Body of pancreas (tissue), 4 donors: ENCODE measurements around the gene STYK1. TPM values are rescaled to one million over a fixed set of nuclear protein-coding genes. Genes with fewer than 3 reads are reported as not detected.

ENCODE experiments used
- ATAC-seq: fragments of 150-250 bp; one replicate; pipeline ENCODE4 v1.9.1; 2016
- DNase-seq, 4 donors: peaks; one replicate each; pipeline ENCODE4 v3.0.0-alpha.2; 2019
- H3K27ac ChIP-seq, 4 donors: fragments of 200-600 bp; sonication (generic); 1 replicate in 3 of 4; 2 replicates in 1 of 4; pipeline versions ENCODE4 v1.5.1 to v1.6.1; 2016 to 2019; ENCODE audit warnings: mild to moderate bottlenecking in 1 of 4, mixed read lengths in 1 of 4, moderate library complexity in 1 of 4
- H3K27me3 ChIP-seq, 2 donors: fragments of 200-600 bp; sonication (generic); one replicate each; pipeline ENCODE4 v1.6.0; 2016; ENCODE audit warnings: mild to moderate bottlenecking in 1 of 2
- H3K36me3 ChIP-seq, 2 donors: fragments of 200-600 bp; sonication (generic); replicated peaks in 1 of 2; 2 replicates each; pipeline ENCODE4 v1.5.1; 2016; ENCODE audit warnings: low read depth in 2 of 2; ENCODE audit not compliant: insufficient read depth in 1 of 2
- H3K4me1 ChIP-seq: fragments of 200-600 bp; sonication (generic); one replicate; pipeline ENCODE4 v1.6.0; 2016
- H3K4me3 ChIP-seq, 2 donors: fragments of 200-600 bp; sonication (generic); 1 replicate in 1 of 2; 2 replicates in 1 of 2; pipeline ENCODE4 v1.5.1; 2016 to 2019
- H3K9me3 ChIP-seq, 3 donors: fragments of 200-600 bp; sonication (generic); 1 replicate in 2 of 3; 2 replicates in 1 of 3; pipeline ENCODE4 v1.5.1; 2016
- POLR2A ChIP-seq, 3 donors: fragments of 450-650 bp; IDR thresholded peaks; one replicate each; pipeline ENCODE4 v1.6.1; 2016; ENCODE audit warnings: antibody characterized with exemption in 3 of 3, mild to moderate bottlenecking in 2 of 3
- WGBS, 2 donors: methylation state at CpG; one replicate each; pipeline ENCODE4 v1.1.5; 2017; 5-methylcytosine and 5-hydroxymethylcytosine counted together
- intact Hi-C: fragments of 100-400 bp; cut with DNase I; formaldehyde crosslinking; loops from one replicate; pipeline ENCODE4 v1.15.1; 2023
- total RNA-seq, 2 donors: library from RNA; depleted of rRNA; stranded (reverse); fragments of >200 nt; gene quantifications; one replicate each; pipeline ENCODE4 v1.1.0, GENCODE V29; 2016
- TF ChIP-seq, protein P1 (sequence below), 7 experiments: fragments of 450-650 bp in 4 of 7; fragments of 200-600 bp in 3 of 7; sonication (generic) in 3 of 7; IDR thresholded peaks; one replicate each; pipeline ENCODE4 v1.5.1; 2016 to 2019; ENCODE audit warnings: antibody characterized with exemption in 7 of 7

STYK1 gene, protein sequence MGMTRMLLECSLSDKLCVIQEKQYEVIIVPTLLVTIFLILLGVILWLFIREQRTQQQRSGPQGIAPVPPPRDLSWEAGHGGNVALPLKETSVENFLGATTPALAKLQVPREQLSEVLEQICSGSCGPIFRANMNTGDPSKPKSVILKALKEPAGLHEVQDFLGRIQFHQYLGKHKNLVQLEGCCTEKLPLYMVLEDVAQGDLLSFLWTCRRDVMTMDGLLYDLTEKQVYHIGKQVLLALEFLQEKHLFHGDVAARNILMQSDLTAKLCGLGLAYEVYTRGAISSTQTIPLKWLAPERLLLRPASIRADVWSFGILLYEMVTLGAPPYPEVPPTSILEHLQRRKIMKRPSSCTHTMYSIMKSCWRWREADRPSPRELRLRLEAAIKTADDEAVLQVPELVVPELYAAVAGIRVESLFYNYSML
- total RNA-seq, result under 1 TPM in 1 of 2 donors, not detected in 1; 0.26 TPM

DNA sequence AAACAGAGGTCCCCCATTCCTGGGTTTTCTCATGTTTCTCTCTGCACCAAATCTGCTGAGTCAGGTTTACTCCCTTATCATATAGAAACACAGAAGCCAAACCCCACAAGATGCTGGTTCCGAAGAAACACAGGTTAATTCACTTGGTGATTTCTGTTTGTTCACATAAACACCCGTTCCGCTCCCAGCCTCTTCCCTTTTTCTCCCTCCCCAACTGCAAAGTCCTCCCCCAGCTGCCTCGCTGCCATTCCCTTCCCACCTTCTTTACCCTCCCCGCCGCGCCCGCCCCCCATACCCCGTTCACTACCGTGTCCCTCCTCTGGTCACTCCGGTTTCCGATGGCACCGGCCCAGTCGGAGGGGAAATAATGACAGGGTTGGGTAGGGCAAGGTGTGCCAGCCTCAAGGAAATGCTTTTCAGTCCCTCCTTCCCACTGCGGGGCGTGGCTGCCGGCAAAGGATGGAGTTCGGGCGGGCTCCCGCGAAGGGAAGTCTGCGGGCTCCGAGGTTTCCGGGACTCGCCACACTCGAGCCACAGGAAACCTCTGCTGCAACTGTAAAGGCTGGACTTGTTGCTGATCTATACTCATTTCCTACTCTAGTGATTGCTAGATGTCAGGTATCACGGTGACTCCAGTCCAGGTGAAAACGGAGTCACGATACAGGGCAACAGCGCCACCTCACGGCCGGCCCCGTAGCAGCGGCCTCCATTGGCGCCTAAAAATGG is at the start of gene STYK1:
STYK1 (minus strand) TSS at position 394 of the 726 bp plus-strand sequence. CDS start 39,434 bp downstream, outside the sequence.
- TF ChIP-seq POLR2A (IDR thresholded peaks at IDR 0.05), result no peak
- TF ChIP-seq, protein P1, sequence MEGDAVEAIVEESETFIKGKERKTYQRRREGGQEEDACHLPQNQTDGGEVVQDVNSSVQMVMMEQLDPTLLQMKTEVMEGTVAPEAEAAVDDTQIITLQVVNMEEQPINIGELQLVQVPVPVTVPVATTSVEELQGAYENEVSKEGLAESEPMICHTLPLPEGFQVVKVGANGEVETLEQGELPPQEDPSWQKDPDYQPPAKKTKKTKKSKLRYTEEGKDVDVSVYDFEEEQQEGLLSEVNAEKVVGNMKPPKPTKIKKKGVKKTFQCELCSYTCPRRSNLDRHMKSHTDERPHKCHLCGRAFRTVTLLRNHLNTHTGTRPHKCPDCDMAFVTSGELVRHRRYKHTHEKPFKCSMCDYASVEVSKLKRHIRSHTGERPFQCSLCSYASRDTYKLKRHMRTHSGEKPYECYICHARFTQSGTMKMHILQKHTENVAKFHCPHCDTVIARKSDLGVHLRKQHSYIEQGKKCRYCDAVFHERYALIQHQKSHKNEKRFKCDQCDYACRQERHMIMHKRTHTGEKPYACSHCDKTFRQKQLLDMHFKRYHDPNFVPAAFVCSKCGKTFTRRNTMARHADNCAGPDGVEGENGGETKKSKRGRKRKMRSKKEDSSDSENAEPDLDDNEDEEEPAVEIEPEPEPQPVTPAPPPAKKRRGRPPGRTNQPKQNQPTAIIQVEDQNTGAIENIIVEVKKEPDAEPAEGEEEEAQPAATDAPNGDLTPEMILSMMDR (IDR thresholded peaks at IDR 0.05), result peak; percentile 72 to 85 (median 79)
- peak within 1 kb of the TSS in 1 of 2 donors; percentile 2 for H3K4me3 ChIP-seq
- no peaks in the 10 kb centered on the region for H3K36me3 ChIP-seq
- 1% methylated on average over 26 to 35 of the region's 35 CpGs for WGBS, 2 donors
- intact Hi-C loops, result no loop called here
- H3K27me3 ChIP-seq, result no peaks in the 10 kb centered on the region
- peaks cover 11% of the 10 kb centered on the region for H3K4me1 ChIP-seq
- no peak within 1 kb of the TSS for H3K27ac ChIP-seq
- peak; percentile 71 for ATAC-seq
- DNase-seq, result peak; percentile 51 to 73 (median 60)
- no peaks in the 10 kb centered on the region for H3K9me3 ChIP-seq

DNA sequence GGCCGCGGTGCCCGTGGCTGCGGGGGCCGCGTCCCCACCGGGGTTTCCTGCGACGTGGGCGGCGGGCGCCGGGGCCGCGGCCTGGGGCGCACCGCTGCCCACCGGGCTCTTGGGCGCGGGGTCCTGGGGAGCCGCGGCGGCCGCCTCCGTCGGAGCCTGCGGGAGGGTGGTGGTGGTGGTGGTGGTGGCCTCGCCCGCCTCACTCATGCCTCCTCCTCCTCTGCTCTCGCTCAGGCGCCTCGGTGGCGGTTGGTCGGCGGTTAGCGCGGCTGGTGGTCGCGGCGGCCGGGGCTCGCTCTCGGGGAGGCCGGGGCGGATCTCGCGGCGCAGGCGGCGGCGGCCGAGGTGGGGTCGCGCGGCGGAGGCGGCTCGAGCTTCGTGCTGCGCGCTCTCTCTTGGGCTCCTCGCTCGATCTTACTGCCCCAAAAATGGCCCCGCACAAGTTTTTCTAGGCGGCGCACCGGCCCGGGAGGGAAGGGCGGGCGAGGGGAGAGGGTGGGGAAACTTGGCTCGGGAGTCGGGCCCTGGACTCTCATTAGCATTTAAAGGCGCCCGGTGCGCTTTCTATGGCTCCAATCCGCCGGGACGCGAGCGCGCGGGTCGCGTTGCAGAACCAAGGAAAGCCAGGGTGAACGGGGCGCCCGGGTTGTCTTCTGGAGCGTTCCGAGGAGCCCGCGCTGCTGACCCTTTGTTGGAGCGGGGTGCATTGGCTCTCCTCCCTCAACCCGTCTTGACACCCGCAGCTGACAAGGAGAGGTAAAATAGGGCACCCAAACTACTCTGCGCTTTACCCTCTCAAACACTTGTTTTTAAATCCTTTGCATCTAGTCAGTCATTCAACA is 49.3 kb upstream of the STYK1 start, which contains the start of gene YBX3:
YBX3 (minus strand) TSS at position 419 of the 842 bp plus-strand sequence; CDS start at position 207, 212 bp downstream.
- TF ChIP-seq POLR2A (IDR thresholded peaks at IDR 0.05), result peak; percentile 79 to 89 (median 80)
- TF ChIP-seq, protein P1 (IDR thresholded peaks at IDR 0.05), result peak in 1 of 7 experiments; percentile 3
- Histone ChIP-seq H3K4me1 (peaks cover 42% of the 10 kb centered on the region), H3K9me3 (no peaks in the 10 kb centered on the region), H3K27ac (peak within 1 kb of the TSS; percentile 94 to 99 (median 96)), H3K27me3 (no peaks in the 10 kb centered on the region), H3K36me3 (no peaks in the 10 kb centered on the region), H3K4me3 (peak within 1 kb of the TSS; percentile 59 to 61)
- ATAC-seq (peak; percentile 75), DNase-seq (peak; percentile 90 to 94 (median 92))
- intact Hi-C loops, result no loop called here
- WGBS, 2 donors, result 1% methylated on average over 9 to 64 of the region's 95 CpGs

DNA sequence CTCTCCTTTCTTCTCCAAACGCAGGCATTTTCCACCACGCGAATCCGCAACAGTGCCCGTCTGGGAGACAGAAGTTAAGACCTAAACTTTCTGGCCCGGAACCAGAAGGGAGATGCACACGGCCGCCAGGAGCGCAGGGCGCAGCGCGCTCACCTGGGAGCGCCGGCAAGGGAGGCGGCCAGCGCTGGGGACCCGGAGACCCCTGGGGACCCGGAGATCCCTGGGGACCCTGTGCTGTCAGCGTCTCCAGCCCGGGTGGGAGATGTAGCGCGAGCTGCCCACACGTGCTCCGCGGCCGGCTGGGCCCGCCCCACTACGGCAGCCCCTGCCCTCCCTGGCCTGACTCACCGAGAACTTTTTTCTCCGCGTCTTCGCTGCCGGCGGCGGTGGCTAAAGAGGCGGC is 48.7 kb upstream of the STYK1 start:
- Histone ChIP-seq H3K4me1 (peaks cover 48% of the 10 kb centered on the region), H3K27me3 (no peaks in the 10 kb centered on the region), H3K9me3 (no peaks in the 10 kb centered on the region), H3K4me3 (peak overlapping the region; percentile 59 to 61), H3K27ac (peak overlapping the region; percentile 94 to 99 (median 96)), H3K36me3 (no peaks in the 10 kb centered on the region)
- ATAC-seq (peak; percentile 38), DNase-seq (peak; percentile 55 to 66 (median 60))
- intact Hi-C loops, result no loop called here
- 0% methylated on average over 10 to 35 of the region's 36 CpGs for WGBS, 2 donors
- TF ChIP-seq POLR2A (IDR thresholded peaks at IDR 0.05), result peak; percentile 10 to 69 (median 63)
- TF ChIP-seq, protein P1 (IDR thresholded peaks at IDR 0.05), result peak in 5 of 7 experiments; percentile 6 to 47 (median 42)

DNA sequence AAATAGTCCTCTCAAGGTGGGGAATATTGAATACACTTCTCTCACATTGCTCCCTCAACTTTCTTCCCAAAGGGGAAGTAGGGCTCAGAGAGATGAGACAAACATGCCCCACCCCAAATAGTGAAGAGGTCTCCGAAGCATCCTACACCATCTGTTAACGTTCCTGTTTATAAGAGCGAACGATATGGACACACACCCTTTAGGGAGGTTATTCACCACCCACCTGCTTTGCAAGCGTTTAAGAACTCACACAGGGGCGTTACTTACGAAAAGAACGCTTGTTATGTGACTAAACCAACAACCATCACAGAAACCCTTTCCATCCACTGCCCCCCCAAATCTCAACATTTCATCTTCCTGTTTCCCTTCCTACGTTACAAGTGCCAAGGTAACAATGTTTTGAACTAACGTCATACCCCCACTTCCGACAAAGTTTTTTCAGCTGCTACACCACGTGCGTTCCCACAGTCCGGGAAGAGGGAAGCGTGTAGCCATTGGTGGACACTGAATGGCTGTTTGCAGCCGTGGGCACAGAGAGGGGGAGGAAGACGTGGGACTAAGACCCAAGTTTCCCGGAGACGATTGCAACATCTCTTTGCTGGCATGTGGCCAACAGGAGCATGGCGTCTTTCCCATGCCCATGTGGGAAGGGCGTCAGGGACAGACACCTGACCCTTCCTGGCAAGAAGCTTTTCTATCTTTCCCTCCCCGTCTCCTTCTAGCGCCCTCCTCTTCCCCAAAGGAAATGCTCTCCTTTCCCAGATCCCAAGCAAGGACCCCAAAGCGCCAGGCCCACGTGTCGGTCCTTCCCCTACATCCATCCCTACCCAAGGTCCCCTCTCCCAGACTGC is 48.0 kb upstream of the STYK1 start:
- DNase-seq, result peak; percentile 97 to 98 (median 98)
- intact Hi-C loops, result no loop called here
- H3K9me3 ChIP-seq, result no peaks in the 10 kb centered on the region
- H3K27me3 ChIP-seq, result no peaks in the 10 kb centered on the region
- peak overlapping the region; percentile 94 to 99 (median 96) for H3K27ac ChIP-seq
- peak overlapping the region; percentile 59 to 61 for H3K4me3 ChIP-seq
- H3K36me3 ChIP-seq, result no peaks in the 10 kb centered on the region
- ATAC-seq, result peak; percentile 92
- TF ChIP-seq, protein P1 (IDR thresholded peaks at IDR 0.05), result no peak
- peak; percentile 49 to 91 (median 89) for TF ChIP-seq POLR2A (IDR thresholded peaks at IDR 0.05)
- WGBS, 2 donors, result 1% methylated on average over 26 of the region's 26 CpGs
- H3K4me1 ChIP-seq, result peaks cover 54% of the 10 kb centered on the region
